NCI-H446 treated with DMSO at 0.1 percent for 48 hours (cell line): Measurements from ENCODE around the gene DENND10.
A peak's percentile ranks its signal among the peaks of the same experiment; 100 is the strongest.
"Not testable (repeated sequence)": the region's sequence is repeated elsewhere in the genome, so short reads cannot be mapped to it uniquely, and the experiment has no call there.

ENCODE experiments used
- DNase-seq: peaks from one replicate; lab custom pipeline; 2025; lab: John Stamatoyannopoulos, UW

The DENND10 gene

GRCh38 chr10:119166564-119166963 is 62.7 kb downstream of the DENND10 start:
- no peak for DNase-seq

- DNase-seq = no peak
Measured at GRCh38 chr10:119167041-119167440, 63.1 kb downstream of the DENND10 start.

GRCh38 chr10:119174109-119174508 is 70.2 kb downstream of the DENND10 start:
- DNase-seq = no peak

- DNase-seq = no peak
Measured at GRCh38 chr10:119176166-119176565, 72.3 kb downstream of the DENND10 start.

- no peak for DNase-seq
Measured at GRCh38 chr10:119177708-119178371, 73.9 kb downstream of the DENND10 start.

GRCh38 chr10:119178372-119179119 is 74.6 kb downstream of the DENND10 start, which contains the start of gene PRDX3:
PRDX3 (minus strand) TSS chr10:119178812; CDS start chr10:119178790, 22 bp downstream.
- DNase-seq = peak; percentile 55

GRCh38 chr10:119180850-119181400 is 77.0 kb downstream of the DENND10 start:
- not testable (repeated sequence) for DNase-seq

- DNase-seq = no peak
Measured at GRCh38 chr10:119183664-119184412, 79.9 kb downstream of the DENND10 start.
